Superior temporal gyrus (tissue), 1 donor: ENCODE measurements around the gene C2orf92.
"Not testable (repeated sequence)": the region's sequence is repeated elsewhere in the genome, so short reads cannot be mapped to it uniquely, and the experiment has no call there.

Experiments used
- DNase-seq: peaks from one replicate; pipeline ENCODE4 v3.0.0-alpha.2; 2016; ENCODE audit errors: extremely low spot score

Gene C2orf92

DNA sequence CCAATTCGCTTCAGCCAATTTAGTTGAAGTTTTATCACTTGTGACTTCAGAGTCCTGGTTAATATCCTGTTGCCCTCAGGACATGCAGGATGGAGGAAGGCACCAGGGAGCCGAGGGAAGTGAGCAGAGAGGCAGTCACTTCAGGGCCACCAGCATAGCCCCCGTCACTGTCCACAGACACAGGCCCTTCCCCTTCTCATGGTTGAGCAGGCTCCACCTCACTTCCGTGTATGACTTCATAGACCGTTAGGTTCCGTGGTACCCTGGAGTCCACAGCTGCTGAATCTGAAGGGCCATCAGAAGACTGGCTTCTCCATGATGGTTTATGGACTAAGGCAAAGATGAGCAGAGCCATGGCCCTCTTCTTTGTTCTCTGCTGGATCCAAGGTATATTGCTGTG lies at the start of gene C2orf92:
Gene C2orf92 (plus strand): TSS at position 266 of the 400 bp plus-strand sequence. CDS start 76 bp downstream, at position 342.
- DNase-seq: no peak

DNA sequence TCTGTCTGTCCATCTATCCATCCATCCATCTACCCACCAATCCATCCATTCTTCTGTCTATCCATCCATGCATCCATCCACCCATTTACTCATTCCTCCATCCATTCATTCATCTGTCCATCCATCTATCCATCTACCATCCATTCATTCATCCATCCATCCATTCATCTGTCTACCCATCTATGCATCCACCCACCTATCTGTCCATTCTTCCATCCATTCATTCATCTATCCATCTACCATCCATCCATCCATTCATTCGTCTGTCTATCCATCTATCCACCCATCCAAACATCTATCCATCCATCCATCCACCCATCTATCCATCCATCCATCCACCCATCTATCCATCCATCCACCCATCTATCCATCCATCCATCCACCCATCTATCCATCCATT lies 49.0 kb upstream of the C2orf92 start:
- DNase-seq: not testable (repeated sequence)

DNA sequence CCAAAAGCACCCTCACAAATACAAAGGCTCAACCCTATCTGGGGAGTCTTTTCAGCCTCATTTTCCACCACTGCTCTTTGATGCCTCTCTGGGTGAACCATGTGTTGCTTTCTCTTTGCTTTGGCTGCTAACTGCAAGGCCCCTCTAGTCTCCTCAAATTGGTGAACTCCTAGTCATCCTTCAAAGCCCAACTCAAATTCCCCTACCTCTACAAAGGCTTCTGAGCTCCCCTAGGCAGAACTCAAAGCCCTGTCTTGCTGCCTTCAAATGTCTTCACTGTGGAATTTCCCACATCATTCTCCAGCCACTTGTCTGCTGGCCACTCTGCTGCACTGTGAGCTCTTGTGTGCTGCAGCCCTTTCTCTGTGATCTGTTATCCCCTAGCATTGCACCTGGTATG lies 46.5 kb upstream of the C2orf92 start:
- DNase-seq: not testable (repeated sequence)

DNA sequence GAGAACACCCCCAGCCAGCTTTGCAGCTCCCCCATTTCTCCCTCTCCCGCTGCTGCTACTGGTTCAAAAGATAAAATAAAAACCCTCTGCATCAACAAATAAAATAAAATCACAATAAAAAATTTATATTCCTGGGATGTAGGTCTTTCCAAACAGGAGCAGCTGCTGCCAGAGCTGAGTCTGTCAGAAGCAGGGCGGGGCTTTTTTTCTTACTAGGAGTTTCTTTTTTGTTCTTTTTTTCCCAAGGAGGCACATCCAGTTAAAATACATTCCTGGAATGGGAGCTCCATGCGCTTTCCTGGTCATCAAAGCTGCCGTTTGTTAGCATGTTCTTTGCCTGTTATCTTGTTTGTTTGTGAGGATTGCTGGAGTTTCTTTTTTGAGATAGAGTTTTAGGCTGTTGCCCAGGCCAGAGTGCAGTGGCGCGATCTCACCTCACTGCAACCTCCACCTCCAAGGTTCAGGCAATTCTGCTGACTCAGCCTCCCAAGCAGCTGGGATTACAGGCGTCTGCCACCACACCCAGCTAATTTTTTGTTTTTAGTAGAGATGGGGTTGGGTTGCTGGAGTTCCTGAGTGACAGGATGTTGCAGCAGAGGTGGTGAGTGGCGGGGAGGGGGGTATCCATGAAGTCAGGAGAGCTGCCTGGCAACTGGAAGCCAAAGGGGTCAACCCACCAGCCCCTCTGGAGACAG lies 44.0 kb upstream of the C2orf92 start:
- not testable (repeated sequence) for DNase-seq

DNA sequence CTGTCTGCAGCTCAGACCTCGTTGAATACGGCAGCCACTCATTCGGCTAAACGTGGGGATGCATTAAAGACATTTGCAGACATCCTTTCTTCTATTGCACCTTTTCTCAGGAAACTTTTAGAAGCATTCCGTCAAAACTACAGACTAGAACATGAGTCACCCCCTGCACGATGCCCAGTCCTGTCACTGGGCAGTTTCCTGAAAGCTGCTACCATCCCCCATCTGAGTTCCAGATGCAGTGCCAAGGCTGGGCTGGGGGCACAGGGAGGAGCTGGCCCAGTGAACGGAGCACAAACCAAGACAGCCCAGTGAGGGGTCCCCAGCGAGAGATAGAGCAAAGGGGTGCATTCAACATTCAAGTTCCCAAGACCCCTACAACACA lies 43.5 kb upstream of the C2orf92 start:
- not testable (repeated sequence) for DNase-seq

DNA sequence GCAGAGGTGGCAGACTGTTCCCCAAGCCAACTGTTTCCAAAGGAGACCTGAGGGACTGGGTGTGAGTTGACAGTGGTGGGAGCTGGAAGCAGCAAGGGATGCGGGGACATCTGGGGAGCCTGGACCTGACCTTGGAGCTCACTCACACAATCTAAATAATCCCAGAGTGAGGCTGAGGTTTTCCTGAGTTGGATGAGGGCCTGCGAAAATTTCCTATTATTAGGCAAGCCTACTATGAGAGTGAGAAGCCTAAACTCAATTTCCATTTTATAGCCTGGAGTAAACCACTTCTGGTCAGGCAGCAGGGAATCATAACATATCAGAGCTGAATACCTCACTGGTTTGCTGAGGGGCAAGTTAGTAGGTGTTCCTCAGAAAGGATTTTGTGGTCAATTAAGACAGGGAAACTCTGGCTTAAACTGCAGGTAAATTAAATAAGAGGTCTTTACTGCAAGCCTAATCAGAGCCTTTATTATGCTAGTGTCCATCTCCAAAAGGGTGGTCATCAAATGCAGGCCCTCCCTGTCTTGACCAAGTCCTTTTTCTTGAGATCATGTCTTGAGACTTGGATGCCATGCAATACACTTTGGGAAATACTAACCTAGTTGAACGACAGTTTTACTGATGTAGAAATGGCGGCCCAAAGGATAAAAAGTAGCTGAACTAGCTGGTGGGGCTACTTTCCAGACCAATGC lies 25.3 kb upstream of the C2orf92 start:
- DNase-seq: no peak

DNA sequence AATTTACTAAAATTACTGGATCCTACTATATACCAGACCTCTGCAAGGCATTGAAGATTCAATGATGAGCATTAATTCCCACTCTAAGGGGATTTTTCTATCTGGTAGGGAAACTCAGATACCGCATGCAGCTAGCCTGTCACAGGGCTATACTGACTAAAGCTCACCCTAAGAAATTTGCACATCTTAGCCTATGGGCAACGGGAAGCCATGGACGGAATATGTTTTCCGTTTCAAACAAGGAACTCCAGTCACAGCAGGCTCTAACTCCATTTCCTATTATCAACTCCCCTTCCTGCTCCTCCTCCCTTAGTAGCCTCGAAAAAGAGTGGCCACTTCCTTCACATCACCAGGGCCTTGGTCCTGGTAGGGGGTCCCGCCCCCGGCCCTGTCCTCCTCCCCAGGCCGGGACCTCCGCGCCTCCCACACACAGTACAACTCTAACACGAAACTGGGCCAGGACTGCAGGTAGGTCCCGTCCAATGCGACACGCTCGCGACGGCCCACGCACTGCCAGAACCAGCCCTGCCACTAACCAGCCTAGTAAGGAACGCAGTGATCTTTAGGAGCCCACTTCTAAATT lies 24.3 kb upstream of the C2orf92 start:
- DNase-seq: peak; percentile 35

DNA sequence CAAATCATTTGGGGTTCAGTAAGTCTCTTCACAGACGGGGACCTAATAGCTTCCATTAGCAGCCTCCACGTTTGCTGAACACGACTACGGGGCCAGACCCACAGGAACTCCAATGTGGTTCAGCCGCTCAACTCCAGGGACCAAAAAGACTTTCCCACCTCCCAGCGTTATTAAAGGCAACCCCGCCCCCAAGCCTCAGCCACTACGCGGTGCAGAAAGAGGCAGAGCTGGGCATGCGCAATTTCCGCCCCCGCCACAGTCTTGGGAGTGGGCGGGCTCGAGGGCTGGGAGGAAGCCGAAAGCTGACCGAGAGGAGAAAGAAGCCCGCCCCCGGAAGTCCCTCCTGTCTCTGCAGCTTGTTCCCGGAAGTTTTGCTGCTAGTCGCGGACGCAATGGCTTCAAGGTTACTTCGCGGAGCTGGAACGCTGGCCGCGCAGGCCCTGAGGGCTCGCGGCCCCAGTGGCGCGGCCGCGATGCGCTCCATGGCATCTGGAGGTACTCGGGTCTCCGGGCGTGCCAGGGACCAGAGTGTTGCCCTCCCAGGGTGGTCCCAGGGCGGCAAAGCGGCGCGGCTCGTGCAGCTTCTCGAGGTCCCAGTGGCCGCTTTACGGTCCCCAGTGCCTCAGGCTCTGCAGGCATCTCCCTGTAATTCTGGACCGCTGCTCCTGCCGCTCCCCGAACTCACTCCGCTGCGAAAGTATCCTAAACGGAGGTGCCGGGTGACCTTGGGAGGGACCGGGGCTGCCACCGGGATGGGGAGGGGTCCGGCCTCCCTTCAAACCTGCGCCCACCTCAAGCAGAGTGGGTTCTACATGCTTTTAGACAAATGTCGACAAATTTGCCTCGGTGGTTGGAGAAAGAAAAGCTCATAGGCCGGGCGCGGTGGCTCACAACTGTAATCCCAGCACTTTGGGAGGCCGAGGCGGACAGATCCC lies 23.6 kb upstream of the C2orf92 start, which contains the start of gene COX5B:
Gene COX5B (plus strand): TSS at position 368 of the 935 bp plus-strand sequence. CDS start 25 bp downstream, at position 393.
- DNase-seq: peak; percentile 99

DNA sequence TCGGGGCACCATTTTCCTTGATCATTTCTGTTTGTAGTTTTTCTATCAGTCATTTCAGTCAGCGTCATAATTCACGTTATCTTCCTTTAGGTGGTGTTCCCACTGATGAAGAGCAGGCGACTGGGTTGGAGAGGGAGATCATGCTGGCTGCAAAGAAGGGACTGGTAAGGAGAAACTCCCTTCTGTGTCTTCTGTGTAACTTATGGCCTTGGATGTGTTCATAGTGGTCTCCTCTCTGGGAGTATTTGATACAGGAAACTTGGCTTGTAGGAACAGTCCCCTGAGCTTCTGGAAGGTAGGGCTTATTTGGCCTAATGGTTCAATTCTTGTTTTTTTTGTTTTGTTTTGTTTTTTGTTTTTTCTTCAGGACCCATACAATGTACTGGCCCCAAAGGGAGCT lies 22.5 kb upstream of the C2orf92 start:
- no peak for DNase-seq

DNA sequence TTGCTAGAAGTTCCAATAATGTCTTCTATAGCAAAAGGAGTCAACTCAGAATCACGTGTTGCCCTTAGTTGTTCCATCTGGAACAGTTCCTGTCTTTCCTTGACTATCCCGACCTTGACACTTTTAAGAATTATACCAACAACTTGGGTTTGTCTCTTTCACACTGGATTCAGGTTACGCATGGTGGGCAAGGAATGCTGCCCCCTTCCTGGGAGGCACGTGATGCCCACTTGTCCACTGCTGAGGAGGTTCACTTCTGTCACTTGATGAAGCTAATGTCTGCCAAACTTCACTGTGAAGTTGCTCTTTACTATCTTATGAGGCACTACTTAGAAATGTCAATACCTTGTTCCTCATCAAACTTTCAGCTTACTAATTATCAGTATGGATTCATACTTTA lies 18.4 kb upstream of the C2orf92 start:
- DNase-seq: no peak

DNA sequence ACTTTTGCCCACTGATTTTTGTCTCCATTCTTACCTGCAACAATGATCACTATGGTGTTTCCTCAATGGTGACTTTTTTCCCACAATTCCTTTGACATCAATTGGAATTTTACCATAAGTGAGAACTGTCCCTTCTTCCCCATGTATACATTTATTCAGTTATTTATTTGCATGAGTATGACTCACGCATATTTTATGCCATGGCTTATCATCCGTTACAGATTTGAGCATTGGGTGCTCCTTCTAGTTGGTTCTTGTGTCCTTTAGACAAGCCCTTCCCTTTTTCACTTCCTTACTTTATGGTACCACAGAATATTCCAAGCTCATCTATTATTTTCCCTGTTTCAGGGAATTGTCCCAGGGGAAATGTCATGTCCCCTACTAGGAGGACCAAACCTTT lies 16.0 kb upstream of the C2orf92 start:
- DNase-seq: no peak

DNA sequence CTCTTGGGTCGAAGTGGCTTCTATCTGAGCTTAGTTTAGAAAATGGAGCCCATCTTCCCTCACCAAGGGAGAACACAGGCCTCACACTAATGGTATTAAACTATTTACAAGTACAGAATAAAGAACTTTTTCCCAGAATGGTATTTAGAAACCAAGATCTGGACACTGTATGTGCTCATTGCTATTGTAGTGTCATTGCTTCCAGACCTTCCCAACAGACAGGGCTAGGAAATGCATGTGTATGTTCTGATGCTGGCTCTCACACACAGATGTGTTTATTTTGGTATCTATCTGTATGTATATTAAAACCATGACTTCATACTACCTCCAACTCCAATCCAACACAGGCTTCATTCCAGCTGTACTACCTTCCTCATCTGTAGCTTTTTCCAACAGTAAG lies 15.6 kb upstream of the C2orf92 start:
- no peak for DNase-seq

DNA sequence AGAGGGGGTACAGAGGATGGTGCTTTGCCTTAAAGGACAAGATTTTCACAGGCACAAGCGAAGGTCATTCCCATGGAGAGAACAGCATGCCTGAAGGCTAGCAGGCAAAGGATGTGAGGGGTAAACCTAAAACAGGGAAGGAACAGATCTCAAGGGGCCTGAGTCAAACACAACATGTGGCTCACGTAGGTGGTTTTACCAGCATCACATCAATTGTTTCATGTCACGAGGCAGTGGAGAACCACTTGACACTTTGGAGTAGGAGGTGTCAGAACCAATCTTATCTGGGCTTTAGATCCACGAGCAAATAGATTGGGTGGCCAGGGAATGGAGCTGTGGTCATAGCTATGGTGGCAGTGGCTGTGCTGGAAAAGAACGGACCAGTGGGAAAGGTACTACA lies 15.2 kb upstream of the C2orf92 start:
- peak; percentile 26 for DNase-seq

DNA sequence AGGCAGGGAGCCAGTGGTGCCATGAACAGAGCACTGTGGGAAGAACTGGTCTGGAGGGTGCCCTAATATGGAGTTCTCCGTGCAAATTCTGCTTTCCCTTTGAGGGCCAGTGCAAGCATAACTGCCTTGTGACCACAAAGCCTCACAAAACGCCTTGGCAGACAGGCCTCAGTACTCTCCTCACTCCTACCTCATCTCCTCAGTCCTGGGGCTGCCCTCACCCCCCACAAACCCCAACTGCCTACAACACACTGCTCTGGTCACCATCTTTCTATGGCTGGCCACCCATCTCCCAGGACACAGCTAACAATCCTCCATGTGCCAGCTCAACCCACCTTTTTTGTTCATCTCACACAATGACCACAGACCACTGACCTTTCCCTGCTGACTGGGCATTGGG lies 14.7 kb upstream of the C2orf92 start:
- no peak for DNase-seq

DNA sequence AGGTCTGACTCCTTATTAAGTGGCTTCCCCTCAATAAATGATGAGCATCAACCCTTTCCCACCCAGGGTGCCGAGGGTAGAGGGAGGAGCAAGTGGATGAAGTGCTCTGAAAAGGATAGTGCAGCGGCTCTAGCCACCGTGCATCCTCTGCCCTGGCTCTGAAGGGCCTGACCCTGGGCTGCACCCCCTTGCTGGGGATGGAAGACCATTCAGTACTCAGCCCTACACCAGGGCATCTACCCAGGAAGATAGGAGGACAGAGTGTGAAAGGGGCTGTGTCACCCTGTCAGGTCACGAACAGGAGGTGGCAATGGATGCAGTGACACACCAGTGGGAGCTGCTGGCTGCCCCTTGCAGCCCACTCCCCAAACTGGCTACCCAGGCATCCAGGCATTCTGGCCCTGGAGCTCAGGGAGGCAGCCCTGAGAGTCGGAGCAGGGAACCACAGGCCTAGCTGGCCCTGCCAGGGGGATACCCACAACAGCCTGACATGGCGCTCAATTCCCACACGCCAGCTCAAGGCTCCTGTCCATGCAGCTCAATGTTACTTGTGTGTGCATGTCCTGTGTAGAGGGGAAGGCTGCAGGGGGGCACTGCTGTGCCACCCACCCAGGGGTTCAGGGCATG lies 13.3 kb upstream of the C2orf92 start:
- DNase-seq: no peak

DNA sequence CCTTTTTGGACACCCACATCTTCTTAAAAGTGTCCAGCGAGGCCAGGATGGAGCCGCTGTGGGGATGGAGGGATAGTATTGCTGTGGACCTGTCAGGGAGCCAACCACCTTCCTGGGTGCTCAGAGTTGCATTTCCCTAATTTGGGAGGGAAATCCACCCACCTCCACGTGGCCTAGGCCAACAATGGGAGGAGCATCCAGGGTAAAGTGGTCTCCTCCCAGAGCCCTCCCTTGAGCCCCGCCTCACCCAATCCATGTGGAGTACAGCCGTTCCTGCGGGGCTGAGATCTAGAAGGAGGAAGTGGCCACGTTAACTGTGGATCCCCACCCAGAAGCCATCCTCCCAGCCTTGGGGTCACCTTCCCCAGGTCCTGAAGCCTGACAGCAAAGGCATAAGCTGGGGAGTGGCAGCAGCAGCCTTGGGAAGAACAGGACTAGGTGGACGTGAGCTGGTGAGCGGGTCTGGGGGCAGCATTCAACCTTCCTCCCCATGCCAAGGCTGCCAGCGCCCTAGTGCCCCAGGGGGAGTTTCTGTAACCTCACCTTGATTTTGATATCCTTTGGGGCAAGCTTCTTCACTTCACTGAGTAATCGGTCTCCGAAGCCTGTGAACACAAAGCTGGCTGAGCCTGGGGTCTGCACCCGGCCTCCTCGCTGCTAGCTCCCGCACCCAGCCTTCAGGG lies 12.5 kb upstream of the C2orf92 start:
- no peak for DNase-seq

DNA sequence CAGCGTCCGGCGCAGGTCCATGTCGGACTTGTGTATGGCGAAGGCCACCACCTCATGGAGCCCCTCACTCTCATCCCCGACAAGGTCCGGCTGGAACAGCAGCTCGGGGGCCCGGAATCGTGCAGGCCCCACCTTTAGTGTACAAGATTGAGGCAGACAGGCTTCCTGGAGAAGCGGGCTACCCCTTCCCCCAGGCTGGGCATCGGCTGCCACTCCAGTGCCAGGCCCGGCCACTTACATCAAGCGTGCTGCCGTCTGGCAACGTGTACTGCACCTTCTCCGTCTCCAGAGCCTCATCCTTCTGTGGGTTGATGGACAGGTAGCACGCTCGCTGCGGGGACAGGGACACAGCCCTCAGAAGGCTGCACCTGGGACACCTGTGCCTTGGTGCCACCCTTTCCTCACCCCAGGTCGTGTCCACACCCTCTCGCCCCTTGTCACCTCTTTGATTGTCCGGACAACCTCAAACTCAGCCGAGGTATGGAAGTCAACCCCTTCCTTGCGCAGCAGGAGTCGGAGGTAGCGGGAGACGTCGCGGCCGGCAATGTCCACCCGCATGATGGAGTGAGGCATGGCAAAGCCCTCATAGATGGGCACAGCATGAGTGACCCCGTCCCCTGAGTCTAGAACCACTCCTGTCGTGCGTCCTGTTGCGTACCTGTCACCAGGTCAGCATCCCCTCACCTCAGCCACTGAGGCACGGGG lies 11.4 kb upstream of the C2orf92 start:
- DNase-seq: no peak

DNA sequence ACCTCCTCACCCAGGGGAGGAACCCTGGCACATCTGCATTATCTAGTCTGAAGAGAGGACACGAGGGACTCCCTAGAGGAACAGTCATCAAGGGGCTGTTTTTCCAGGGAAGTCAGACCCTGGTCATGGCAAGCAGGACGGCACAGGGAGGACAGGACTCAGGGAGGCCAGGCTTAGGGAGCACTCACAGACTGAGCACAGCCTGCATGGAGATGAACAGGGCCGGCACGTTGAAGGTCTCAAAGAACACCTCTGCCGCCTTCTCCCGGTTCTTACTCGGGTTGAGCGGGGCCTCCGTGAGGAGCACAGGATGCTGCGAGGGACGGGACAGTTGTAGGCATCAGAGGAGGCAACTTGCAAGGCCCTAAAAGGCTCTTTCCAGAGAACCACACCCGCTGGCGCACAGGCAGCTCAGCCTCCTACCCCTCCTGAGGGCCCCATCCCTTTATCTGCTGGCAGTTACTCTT lies 10.8 kb upstream of the C2orf92 start:
- DNase-seq: no peak

DNA sequence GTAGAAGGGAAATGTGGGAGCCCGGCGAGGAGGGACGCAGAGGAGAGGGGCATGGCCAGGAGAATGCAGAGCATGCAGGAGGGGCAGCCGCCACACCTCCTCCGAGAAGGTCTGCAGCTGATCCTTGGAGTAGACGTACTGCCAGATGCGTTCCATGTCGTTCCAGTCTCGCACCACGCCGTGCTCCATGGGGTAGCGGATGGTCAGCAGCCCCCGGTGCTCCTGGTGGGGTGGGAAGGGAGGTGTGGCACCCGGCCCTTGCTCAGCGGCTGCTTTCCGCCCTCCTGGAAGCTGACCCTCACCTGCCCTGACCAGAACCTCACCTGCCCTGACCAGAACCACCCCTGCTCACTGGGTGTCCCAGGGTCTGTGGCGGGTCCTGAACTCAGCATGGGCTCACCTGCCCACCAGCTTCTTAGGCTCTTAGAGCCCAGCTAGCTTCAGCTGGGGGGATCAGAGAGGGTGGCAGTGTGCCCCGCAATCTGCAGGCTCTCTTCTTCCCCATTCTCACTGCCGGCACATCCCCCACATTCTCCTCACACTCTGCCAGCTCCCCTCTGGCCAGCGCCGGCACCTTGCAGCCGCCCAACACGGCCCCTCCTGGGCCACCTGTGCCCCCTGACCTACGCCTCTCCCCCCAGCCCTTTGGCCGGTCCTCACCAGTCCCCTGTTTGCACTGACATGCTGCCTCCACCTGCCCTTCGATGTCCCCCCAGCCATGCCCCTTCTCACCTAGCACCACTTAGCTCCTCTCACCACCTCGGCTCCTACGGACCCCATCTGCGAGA lies 10.1 kb upstream of the C2orf92 start:
- DNase-seq: no peak
